Stimulated activated CD8-positive, alpha-beta memory T cell treated with anti-CD3 and anti-CD28 coated beads, Interleukin-4, amount 100 ng/mL, for 24 hours (primary cell): ENCODE results near the gene TMEM132A.
"Not testable (repeated sequence)": the region's sequence is repeated elsewhere in the genome, so short reads cannot be mapped to it uniquely, and the experiment has no call there.

Experiments
- DNase-seq: peaks from one replicate; pipeline ENCODE4 v3.0.0-alpha.2; 2020; ENCODE audit warnings: low read depth

Gene TMEM132A

DNA sequence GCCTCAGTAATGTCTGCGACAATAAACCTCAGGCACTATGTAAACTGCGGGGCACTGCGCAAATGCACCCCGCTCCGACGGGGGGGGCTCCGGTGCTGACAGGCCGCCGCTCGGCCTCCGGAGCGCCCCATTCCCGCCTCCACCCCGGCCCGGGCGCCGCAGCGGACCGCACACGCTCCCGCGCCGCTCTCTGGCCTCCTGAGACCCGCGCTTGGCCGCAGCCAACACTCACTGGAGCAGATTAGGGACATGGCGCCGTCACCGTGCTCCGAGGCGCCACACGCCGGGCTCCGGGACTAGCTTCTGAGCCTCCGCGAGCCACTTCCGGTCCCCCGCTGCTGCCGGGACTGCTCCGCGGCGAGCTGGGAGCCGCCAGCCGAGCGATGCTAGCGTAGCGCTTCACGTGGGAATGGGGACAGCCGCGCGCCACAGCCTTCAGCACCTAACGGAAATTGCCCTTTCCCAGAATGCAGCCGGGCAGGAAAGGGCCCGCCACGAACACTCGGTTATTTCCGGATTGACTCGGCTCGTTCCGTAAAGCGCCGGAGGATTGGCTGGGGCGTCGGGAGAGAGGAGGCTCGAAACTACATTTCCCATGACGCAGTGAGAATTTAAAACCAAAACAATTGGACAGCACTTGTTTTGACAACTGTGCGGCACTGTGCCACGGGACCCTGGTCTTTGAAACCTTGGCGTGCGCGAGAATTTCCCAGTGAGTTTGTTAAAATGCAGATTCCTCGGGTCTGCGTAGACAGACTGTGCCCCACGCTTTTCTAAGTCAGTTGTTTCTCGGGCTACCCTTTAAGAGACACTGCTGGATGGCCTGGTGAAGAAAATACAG lies 17.9 kb upstream of the TMEM132A start, which contains the start of gene PRPF19:
Gene PRPF19 (minus strand): TSS at position 454 of the 841 bp plus-strand sequence. CDS start 203 bp downstream, at position 251.
- peak; percentile 98 for DNase-seq

DNA sequence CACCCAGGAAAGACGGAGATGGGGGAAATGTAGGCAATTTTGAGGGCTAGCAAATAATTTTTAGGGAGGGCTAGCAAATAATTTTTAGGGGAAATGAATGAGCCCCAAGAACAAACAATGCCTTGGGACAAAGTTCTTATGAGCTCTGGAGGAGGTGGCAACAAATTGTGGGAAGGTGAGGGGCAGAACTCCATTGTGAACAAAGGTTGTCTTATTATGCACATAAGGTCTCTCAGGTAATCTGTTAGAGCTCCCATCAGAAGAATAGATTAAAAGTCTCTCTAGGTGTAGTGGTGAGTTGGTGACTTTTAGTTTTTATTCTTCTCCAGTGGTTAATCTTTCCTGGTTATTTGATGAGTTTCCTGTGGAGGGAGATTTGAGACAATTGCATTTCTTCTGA lies 15.5 kb upstream of the TMEM132A start:
- no peak for DNase-seq

GRCh38 chr11:60909680-60910280 lies 14.5 kb upstream of the TMEM132A start:
- DNase-seq: not testable (repeated sequence)

DNA sequence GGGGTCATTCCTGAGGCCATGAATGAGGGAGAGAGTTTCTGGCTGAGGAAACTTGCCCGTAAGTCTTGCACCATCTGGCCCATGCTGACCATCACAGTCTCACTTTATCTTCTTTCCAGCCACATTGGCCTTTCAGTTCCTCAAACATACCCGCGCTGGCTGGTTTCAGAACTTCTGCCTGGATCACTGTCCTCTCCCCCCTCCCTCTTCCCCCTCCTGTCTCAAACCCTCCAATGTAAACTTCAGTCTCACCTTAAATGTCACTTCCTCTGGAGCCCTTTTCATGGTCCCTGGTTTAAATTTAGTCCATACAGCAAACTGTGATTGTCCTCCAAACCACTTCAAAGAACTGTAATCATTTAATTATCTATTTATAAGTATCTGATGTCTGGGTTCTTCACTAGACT lies 14.0 kb upstream of the TMEM132A start:
- DNase-seq: no peak

- DNase-seq: no peak
Observed at GRCh38 chr11:60910711-60911380, 13.4 kb upstream of the TMEM132A start.

GRCh38 chr11:60912223-60912850 lies 11.9 kb upstream of the TMEM132A start:
- DNase-seq: no peak

DNA sequence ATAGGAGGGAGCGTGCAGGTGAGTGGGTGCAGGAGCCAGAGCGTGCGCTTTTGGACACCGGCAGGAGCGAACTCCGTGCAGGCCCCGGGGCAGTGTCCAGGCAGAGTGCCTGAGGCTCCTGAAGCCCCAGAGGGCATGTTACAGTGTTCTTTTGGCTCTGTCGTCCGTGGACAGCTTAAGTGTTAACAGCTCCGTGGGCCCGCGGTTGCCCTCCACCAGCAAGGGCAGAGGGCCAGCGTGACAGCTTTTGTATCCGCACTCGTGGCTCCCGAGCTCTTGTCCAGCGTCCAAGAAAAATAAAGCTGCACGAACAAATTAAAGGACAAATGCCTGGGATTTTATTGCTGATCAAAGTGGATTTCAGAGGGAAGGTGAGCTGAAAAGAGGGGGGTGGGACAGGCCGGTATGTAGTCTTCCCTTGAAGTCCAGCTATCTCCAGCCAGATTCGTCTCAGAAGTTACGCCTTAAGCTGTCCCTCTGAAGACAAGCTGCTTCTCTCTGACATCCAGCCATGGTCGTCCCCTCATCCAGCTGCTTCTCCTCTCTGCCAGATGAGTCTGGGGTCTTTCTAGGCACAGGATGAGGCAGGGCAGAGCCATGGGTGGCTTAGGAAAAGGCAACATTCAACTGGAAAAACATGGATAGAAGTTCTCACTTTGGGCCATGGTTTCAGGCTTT lies 11.3 kb upstream of the TMEM132A start:
- no peak for DNase-seq

DNA sequence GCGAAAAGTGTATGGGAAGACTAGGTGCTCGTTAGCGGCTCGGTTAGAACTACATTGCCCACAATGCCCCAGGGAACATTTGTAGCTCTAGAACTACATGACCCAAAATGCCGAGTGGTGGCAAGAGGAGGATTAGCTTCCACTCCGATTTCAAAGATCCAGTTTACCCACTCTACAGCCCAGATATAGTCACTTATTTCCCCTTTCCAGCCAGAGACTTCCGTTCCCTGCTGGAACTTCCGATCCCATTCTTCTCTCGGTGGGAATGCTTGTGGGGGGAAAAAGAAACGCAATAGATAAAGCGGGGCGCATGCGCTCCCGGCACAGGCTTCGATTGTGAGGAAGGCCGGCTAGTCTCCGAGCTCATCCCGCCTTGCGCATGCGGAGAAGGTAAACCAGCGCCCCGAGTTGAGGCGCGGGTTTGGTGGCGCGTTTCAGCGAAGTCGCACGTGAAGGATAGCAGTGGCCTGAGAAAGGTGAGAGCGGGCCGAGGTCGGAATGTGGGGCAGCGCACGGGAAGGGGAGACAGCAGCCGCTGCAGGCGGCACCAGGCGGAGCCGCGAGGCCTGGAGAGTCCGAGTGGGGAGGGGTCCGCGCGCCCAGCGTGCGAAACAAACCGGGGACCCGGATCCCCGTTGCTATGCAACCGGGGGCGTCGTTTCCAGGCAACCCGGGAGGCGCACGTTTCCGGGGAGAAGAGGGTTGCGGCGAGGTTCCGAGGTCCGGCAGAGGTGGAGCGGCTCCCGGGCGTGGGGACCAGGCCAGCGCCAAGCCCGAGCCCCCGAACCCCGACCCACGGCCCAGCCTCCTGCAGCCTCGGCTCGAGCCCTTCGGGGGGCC lies 10.2 kb upstream of the TMEM132A start, which contains the start of gene TMEM109:
Gene TMEM109 (plus strand): TSS at position 366 of the 840 bp plus-strand sequence. CDS start 5,536 bp downstream, outside the sequence.
- peak; percentile 79 for DNase-seq

DNA sequence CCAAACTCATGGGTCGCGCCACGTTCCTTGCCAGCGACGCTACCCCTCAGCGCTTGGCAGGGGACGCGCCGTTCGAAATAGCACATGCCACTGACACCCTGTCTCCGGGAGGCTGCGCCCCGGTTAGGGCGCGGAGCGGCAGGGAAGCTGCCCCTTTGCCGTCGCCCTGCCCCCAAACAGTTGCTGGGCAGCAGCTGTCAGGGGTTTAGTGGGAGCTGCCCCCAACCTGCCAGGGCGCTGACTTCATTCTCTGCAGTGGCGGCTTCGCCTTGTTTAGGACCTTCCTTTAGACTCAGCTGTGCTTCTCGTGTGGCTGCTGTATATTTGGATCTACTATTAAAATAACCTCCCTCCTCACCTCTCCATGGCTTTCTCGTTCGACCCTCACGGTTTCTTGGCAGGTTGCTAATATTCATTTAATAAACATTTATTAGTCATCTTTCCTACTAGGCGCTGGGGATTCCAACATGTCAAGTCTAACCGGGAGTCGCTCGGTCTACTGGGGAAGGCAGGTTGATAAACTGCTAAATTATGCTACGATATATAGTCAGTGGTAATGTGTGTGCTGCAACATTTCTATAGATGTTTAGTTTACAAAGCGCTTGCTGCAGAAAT lies 9.5 kb upstream of the TMEM132A start:
- DNase-seq: no peak

DNA sequence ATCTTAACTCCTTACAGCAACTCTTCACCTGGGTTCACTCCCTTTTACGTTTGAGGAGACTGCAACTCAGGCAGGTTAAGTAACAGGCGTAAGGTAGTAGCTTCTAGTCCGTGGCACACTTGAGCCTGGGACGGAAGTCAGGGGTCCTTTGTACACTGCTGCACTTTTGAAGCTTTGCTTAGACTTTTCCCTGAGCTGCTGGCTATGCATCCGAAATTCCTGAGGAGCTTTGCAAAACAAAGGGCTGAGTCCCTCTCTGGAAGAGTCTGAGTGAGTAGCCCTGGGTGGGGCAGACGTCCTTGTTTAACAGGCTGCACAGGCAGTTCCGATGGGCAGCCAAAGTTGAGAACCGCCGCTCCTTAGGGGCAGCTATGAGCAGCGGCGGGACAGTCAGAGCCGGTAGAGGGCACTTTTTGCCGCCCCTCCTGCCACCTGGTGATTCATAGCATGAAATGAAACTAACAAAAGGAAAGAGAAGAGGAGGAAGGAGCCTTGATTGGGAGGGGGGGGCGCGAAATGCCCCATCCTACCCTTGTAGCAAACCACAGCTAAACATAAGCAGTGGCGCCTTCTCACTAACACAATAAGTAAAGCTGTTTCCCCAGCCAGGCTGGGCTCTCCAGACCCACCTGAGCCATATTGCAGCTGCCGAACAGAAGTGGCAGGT lies 8.9 kb upstream of the TMEM132A start:
- DNase-seq: peak; percentile 61

GRCh38 chr11:60916669-60917206 lies 7.5 kb upstream of the TMEM132A start:
- DNase-seq: no peak

GRCh38 chr11:60917267-60917666 lies 7.0 kb upstream of the TMEM132A start:
- no peak for DNase-seq

DNA sequence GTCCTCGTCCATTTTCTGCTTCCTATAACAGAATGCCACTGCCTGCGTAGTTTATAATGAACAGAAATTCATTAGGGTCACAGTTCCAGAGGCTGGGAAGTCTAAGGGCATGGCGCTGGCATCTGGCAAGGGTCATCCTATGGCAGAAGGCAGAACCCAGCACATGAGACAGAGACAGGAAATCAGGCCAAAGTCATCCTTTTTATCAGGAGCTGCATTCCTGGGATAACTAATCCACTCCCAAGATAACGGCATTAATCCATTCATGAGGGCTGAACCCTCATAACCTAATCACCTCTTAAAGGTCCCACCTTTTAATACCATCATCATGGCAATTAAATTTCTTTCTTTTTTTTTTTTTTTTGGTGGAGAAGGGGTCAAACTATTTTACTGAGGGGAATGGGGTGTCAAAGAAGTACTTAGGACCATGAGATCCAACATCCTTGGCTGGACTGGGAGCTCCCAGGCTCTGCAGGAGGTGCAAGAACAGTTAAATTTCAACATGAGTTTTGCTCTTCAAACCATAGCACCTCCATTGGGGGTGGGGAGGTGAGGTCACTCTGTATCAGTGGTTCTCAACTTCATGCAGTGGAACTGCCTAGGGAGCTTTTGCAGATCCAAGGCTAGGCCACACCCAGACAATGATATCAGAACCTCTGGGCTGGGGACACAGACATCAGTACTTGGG lies 5.9 kb upstream of the TMEM132A start:
- no peak for DNase-seq

GRCh38 chr11:60918939-60919265 lies 5.4 kb upstream of the TMEM132A start:
- DNase-seq: no peak

DNA sequence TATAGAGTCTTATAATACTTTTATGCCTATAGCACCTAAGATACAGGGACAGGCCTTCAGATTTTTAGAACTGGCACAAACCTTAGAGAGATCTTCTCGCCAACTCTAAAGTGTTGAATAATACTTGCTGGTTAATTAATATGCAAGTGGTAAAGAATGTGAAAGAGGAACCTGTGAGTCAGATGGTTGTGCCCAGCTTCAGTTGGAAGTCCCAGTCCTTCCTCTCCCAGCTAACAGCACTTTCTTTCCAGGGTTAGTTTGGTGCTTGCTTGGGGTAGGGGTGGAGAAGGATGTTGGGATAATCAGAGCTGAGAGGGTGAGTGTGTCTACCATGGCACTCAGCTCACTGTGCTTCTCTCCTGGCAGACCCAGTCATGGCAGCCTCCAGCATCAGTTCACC lies 4.9 kb upstream of the TMEM132A start:
- no peak for DNase-seq

- DNase-seq: no peak
Observed at GRCh38 chr11:60919956-60920355, 4.3 kb upstream of the TMEM132A start.

- no peak for DNase-seq
Observed at GRCh38 chr11:60921259-60921658, 3.0 kb upstream of the TMEM132A start.

DNA sequence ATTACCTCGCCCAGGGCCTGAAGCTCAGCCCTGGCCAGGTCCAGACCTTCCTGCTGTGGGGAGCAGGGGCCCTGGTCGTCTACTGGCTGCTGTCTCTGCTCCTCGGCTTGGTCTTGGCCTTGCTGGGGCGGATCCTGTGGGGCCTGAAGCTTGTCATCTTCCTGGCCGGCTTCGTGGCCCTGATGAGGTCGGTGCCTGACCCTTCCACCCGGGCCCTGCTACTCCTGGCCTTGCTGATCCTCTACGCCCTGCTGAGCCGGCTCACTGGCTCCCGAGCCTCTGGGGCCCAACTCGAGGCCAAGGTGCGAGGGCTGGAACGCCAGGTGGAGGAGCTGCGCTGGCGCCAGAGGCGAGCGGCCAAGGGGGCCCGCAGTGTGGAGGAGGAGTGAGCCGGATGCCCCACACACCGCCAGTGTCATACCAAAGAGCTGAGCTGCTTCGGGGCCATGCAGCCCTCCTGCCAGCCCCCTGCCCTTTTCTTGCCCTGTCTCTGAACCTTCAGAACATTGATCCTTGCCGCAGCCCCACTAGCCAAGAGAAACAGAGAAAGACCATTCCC lies 2.4 kb upstream of the TMEM132A start:
- DNase-seq: no peak

- no peak for DNase-seq
Observed at GRCh38 chr11:60922906-60923305, 1.4 kb upstream of the TMEM132A start.
